ENCODE measurements around the gene S100A9. TPM values are rescaled to one million over a fixed set of nuclear protein-coding genes. Genes with fewer than 3 reads are reported as not detected.

Gene S100A9
- total and polyA plus RNA-seq, 2 of the 8 experiments (the other 6 are each of a cell fraction or from before 2014, with no cell fraction given): not detected

- H2AFZ ChIP-seq (ENCODE audit: low read length): no peak overlapping the region
- H4K5ac ChIP-seq (ENCODE audit: insufficient read length, low read depth, low read length): no peak overlapping the region
- H3K56ac ChIP-seq (replicated peaks; ENCODE audit: insufficient read length, low read depth, low read length): no peak overlapping the region
- no peak overlapping the region for H2BK5ac ChIP-seq (ENCODE audit: low read depth, low read length)
- H3K23me2 ChIP-seq (ENCODE audit: low read depth, low read length): no peaks in the 10 kb centered on the region
- no peak overlapping the region for H3K4me3 ChIP-seq (ENCODE audit: extremely low read depth in 1 of 4, insufficient read depth in 2 of 4, low read depth in 3 of 4, low read length in 4 of 4)
- ChIA-PET CTCF (ENCODE audit: partially characterized antibody) (interaction anchor here (0.6 to 8.5 kb wide), 4 partner anchors 11 to 145 kb away, joined by 3 to 360 read pairs (median 4); no protein-coding TSS in a partner anchor), POLR2A (ENCODE audit: partially characterized antibody) (interaction anchor here (0.6 kb wide), 1 partner anchor 287 kb away, joined by 4 read pairs; no protein-coding TSS in a partner anchor)
- no peak overlapping the region for H2BK120ac ChIP-seq (replicated peaks; ENCODE audit: low read depth, low read length)
- H4K20me1 ChIP-seq (replicated peaks in 1 of 2; ENCODE audit: control insufficient read depth in 1 of 2, insufficient read depth in 2 of 2, low read length in 2 of 2): no peaks in the 10 kb centered on the region
- no peaks in the 10 kb centered on the region for H3K79me1 ChIP-seq (ENCODE audit: low read depth, low read length)
- H3K18ac ChIP-seq (ENCODE audit: extremely low read depth, low read length): no peak overlapping the region
- H2BK20ac ChIP-seq (ENCODE audit: low read length): no peak overlapping the region
- H2AK5ac ChIP-seq (ENCODE audit: low read depth, low read length): no peak overlapping the region
- H3K4me2 ChIP-seq (ENCODE audit: insufficient read depth in 1 of 2, low read depth in 2 of 2, low read length in 2 of 2): no peak overlapping the region
- no peak overlapping the region for H4K91ac ChIP-seq (replicated peaks; ENCODE audit: insufficient read length, low read length)
- H3K36me3 ChIP-seq (ENCODE audit: control insufficient read depth in 2 of 4, insufficient read depth in 4 of 4, low read length in 3 of 4): no peaks in the 10 kb centered on the region
- no peak overlapping the region for H3K4ac ChIP-seq (replicated peaks; ENCODE audit: insufficient read length, low read depth, low read length)
- DNase-seq (ENCODE audit: low read depth in 1 of 2, low spot score in 2 of 2): peak in 1 of 2 experiments; percentile 8
- no peaks in the 10 kb centered on the region for H3K79me2 ChIP-seq (ENCODE audit: control insufficient read depth in 1 of 2, insufficient read depth in 2 of 2, low read length in 2 of 2)
- H2BK12ac ChIP-seq (ENCODE audit: low read depth, low read length): no peak overlapping the region
- H4K8ac ChIP-seq (ENCODE audit: extremely low read depth, insufficient read depth, low read length): no peak overlapping the region
- no peak overlapping the region for H3K27ac ChIP-seq (ENCODE audit: low read depth, low read length)
- no peak for FAIRE-seq
- no peak overlapping the region for H2BK15ac ChIP-seq (ENCODE audit: low read length)
- no peaks in the 10 kb centered on the region for H3K9me3 ChIP-seq (ENCODE audit: insufficient read depth in 2 of 2, low read depth in 1 of 2, low read length in 1 of 2)
- peaks cover 0 to 2% (median 0%) of the 10 kb centered on the region in 4 experiments; a peak in 1 of 7 replicates for H3K27me3 ChIP-seq (replicated peaks in 1 of 4; ENCODE audit: control insufficient read depth in 3 of 4, extremely low read depth in 1 of 4, insufficient read depth in 3 of 4, low read length in 3 of 4)
- 75% methylated on average over 7 of the region's 7 CpGs; no CpG with 5 or more reads in 1 of the 2 experiments for WGBS, 2 experiments (ENCODE audit: extremely low coverage in 1 of 2, insufficient coverage in 1 of 2, insufficient read length in 1 of 2, insufficient replicate concordance in 2 of 2, low coverage in 1 of 2, low lambda C conversion rate in 2 of 2, missing lambda C conversion rate in 1 of 2)
- H3K23ac ChIP-seq (ENCODE audit: insufficient read length): no peak overlapping the region
- no peaks in the 10 kb centered on the region; a peak in 1 of 7 replicates for H3K4me1 ChIP-seq (replicated peaks in 1 of 4; ENCODE audit: control insufficient read depth in 3 of 4, insufficient read depth in 4 of 4, low read length in 3 of 4)
- H3K9ac ChIP-seq (replicated peaks in 1 of 4; ENCODE audit: extremely low read depth in 1 of 4, low read depth in 3 of 4, low read length in 3 of 4): no peak overlapping the region
- no peak overlapping the region for H3K14ac ChIP-seq (ENCODE audit: insufficient read length)
- no peak for TF ChIP-seq MAX (IDR thresholded peaks at IDR 0.05)
- TF ChIP-seq RAD21 (IDR thresholded peaks at IDR 0.05 in 1 of 2, conservative IDR thresholded peaks at IDR 0.05 in 1 of 2; ENCODE audit: low read depth in 2 of 2, low read length in 2 of 2): no peak
- no peak for TF ChIP-seq ASH2L (IDR thresholded peaks at IDR 0.05; ENCODE audit: low read length)
- TF ChIP-seq CTBP2 (IDR thresholded peaks at IDR 0.05; ENCODE audit: borderline replicate concordance, insufficient read depth, insufficient read length, low read length): no peak
- no peak for TF ChIP-seq NRF1 (IDR thresholded peaks at IDR 0.05; ENCODE audit: low read depth, low read length)
- no peak for TF ChIP-seq CREB1 (IDR thresholded peaks at IDR 0.05)
- TF ChIP-seq EZH2 (IDR thresholded peaks at IDR 0.05; ENCODE audit: low read depth, low read length, severe bottlenecking): no peak
- TF ChIP-seq HDAC6 (IDR thresholded peaks at IDR 0.05; ENCODE audit: low read depth, low read length): no peak
- no peak for TF ChIP-seq JUN (IDR thresholded peaks at IDR 0.05; ENCODE audit: low read depth, low read length)
- TF ChIP-seq NANOG (IDR thresholded peaks at IDR 0.05; ENCODE audit: insufficient read depth, low read depth, low read length, poor library complexity, severe bottlenecking): no peak
- no peak for TF ChIP-seq SP4 (IDR thresholded peaks at IDR 0.05; ENCODE audit: low read length)
- TF ChIP-seq CHD2 (IDR thresholded peaks at IDR 0.05; ENCODE audit: low read length): no peak
- no peak for TF ChIP-seq PHF8 (conservative IDR thresholded peaks at IDR 0.05; ENCODE audit: low read depth, low read length)
- no peak for TF ChIP-seq SRF (IDR thresholded peaks at IDR 0.05; ENCODE audit: low read depth, low read length)
Observed at GRCh38 chr1:153347856-153348255, 9.8 kb upstream of the S100A9 start.
